BJ (cell line): ENCODE results near the gene DCLK2. TPM values are rescaled to one million over a fixed set of nuclear protein-coding genes. Genes with fewer than 3 reads are reported as not detected.

ENCODE experiments used
- CTCF ChIA-PET: fragments of 350-600 bp; formaldehyde crosslinking; extraction: SDS; loops from one replicate; lab custom pipeline; 2021; ENCODE audit warnings: antibody characterized with exemption, inconsistent platforms; lab: Yijun Ruan, JAX
- POLR2A ChIA-PET: fragments of 300-600 bp; sonication (Branson Sonifier 250); formaldehyde crosslinking; extraction: SDS; loops from one replicate; lab custom pipeline; 2021; ENCODE audit warnings: antibody characterized with exemption; lab: Charles Lee
- DNase-seq: peaks from one replicate; pipeline ENCODE4 v3.0.0-alpha.2; 2011; ENCODE audit warnings: low read depth
- H3K27me3 ChIP-seq: 2 replicates; pipeline ENCODE4 v1.6.0; 2011; ENCODE audit warnings: low read length; ENCODE audit not compliant: control insufficient read depth, insufficient read depth
- H3K36me3 ChIP-seq: 2 replicates; pipeline ENCODE4 v1.5.1; 2011; ENCODE audit warnings: low read length; ENCODE audit not compliant: control insufficient read depth, insufficient read depth
- H3K4me3 ChIP-seq: 2 replicates; pipeline ENCODE4 v1.5.1; 2011; ENCODE audit warnings: low read depth, mild to moderate bottlenecking, control low read depth, low read length
- CTCF ChIP-seq: IDR thresholded peaks from 2 replicates; pipeline ENCODE4 v1.5.1; 2011; ENCODE audit warnings: low read depth, mild to moderate bottlenecking, control low read depth, inconsistent platforms, low read length, moderate library complexity; ENCODE audit not compliant: insufficient read depth
- polyA plus RNA-seq: library from polyadenylated mRNA; depleted of rRNA; stranded (reverse); fragments of >200 nt; gene quantifications from 2 replicates; pipeline ENCODE4 v1.2.3, GENCODE V29; 2011

Gene DCLK2
- polyA plus RNA-seq, 1 experiment, result 38.8 TPM

GRCh38 chr4:150126864-150127203 is 48.6 kb downstream of the DCLK2 start:
- no peak for TF ChIP-seq CTCF
- 0 out of 2 replicates have a peak, but pooled peaks cover 2% of the 10 kb centered on the region for H3K36me3 ChIP-seq
- no peak for DNase-seq
- ChIA-PET POLR2A (interaction anchor here (0.6 kb wide), 1 partner anchor 17 kb away, joined by 5 read pairs; no protein-coding TSS in a partner anchor), CTCF (no interaction called here)
- no peak overlapping the region for H3K4me3 ChIP-seq
- H3K27me3 ChIP-seq, result no peaks in the 10 kb centered on the region

- Histone ChIP-seq H3K4me3 (no peak overlapping the region), H3K27me3 (no peaks in the 10 kb centered on the region), H3K36me3 (0 out of 2 replicates have a peak, but pooled peaks cover 2% of the 10 kb centered on the region)
- no peak for DNase-seq
- TF ChIP-seq CTCF, result no peak
- ChIA-PET POLR2A (no interaction called here), CTCF (interaction anchor here (1.2 to 1.9 kb wide), 2 partner anchors 15 to 741 kb away, joined by 3 to 4 read pairs; no protein-coding TSS in a partner anchor)
These were observed 49.5 kb downstream of the DCLK2 start for GRCh38 chr4:150127757-150128156.

- POLR2A ChIA-PET, result interaction anchor here (0.7 kb wide), 1 partner anchor 55 kb away, joined by 4 read pairs; no protein-coding TSS in a partner anchor
- no peak for DNase-seq
These were observed 52.7 kb downstream of the DCLK2 start for GRCh38 chr4:150130933-150131332.

GRCh38 chr4:150131581-150132228 is 53.5 kb downstream of the DCLK2 start:
- no peaks in the 10 kb centered on the region for H3K27me3 ChIP-seq
- no peak for DNase-seq
- H3K36me3 ChIP-seq, result no peaks in the 10 kb centered on the region
- H3K4me3 ChIP-seq, result no peak overlapping the region
- no peak for TF ChIP-seq CTCF
- ChIA-PET CTCF (interaction anchor here (1.1 to 1.6 kb wide), 2 partner anchors 8 to 62 kb away, joined by 4 read pairs; no protein-coding TSS in a partner anchor), POLR2A (no interaction called here)

More at GRCh38 chr4:150130933-150131332, 52.7 kb downstream of the DCLK2 start:
- CTCF ChIA-PET, result interaction anchor here (1.6 kb wide), 1 partner anchor 9 kb away, joined by 4 read pairs; no protein-coding TSS in a partner anchor
- Histone ChIP-seq H3K4me3 (no peak overlapping the region), H3K27me3 (no peaks in the 10 kb centered on the region), H3K36me3 (no peaks in the 10 kb centered on the region)
- no peak for TF ChIP-seq CTCF

GRCh38 chr4:150133605-150134004 is 55.4 kb downstream of the DCLK2 start:
- Histone ChIP-seq H3K4me3 (no peak overlapping the region), H3K27me3 (no peaks in the 10 kb centered on the region), H3K36me3 (no peaks in the 10 kb centered on the region)
- POLR2A ChIA-PET, result interaction anchor here (0.6 kb wide), 1 partner anchor 89 kb away, joined by 6 read pairs; no protein-coding TSS in a partner anchor
- no peak for DNase-seq
- TF ChIP-seq CTCF, result no peak
- CTCF ChIA-PET, result no interaction called here
